HUES64 (cell line): ENCODE results near the gene TMEM255A. TPM values are rescaled to one million over a fixed set of nuclear protein-coding genes. Genes with fewer than 3 reads are reported as not detected.
"Not testable (repeated sequence)": the region's sequence is repeated elsewhere in the genome, so short reads cannot be mapped to it uniquely, and the experiment has no call there.

Experiments used
- H3K27ac ChIP-seq: 2 replicates; pipeline ENCODE4 v1.7.0; 2013; ENCODE audit warnings: low read depth, low read length, inconsistent platforms
- H3K27me3 ChIP-seq: 2 replicates; pipeline ENCODE4 v1.6.1; 2013; ENCODE audit warnings: mild to moderate bottlenecking, low read length; ENCODE audit not compliant: insufficient read depth
- H3K36me3 ChIP-seq: 2 replicates; pipeline ENCODE4 v1.6.1; 2013; ENCODE audit warnings: mild to moderate bottlenecking, low read length; ENCODE audit not compliant: insufficient read depth
- H3K4me1 ChIP-seq: 2 replicates; pipeline ENCODE4 v1.6.1; 2013; ENCODE audit warnings: mild to moderate bottlenecking, low read length, moderate library complexity; ENCODE audit not compliant: insufficient read depth
- H3K4me3 ChIP-seq: 2 replicates; pipeline ENCODE4 v1.5.1; 2013; ENCODE audit warnings: mild to moderate bottlenecking, low read length, moderate library complexity
- H3K9ac ChIP-seq: 2 replicates; pipeline ENCODE4 v1.6.1; 2013; ENCODE audit warnings: mild to moderate bottlenecking, low read depth, low read length
- H3K9me3 ChIP-seq: 2 replicates; pipeline ENCODE4 v1.6.1; 2013; ENCODE audit warnings: low read depth, low read length; ENCODE audit not compliant: insufficient read depth
- WGBS: fragments of 150-250, 120-280 bp; methylation state at CpG from one replicate; pipeline ENCODE4 v1.1.7; 2013; ENCODE audit warnings: missing lambda C conversion rate; 5-methylcytosine and 5-hydroxymethylcytosine counted together
- polyA plus RNA-seq, 2 experiments: library from polyadenylated mRNA; stranded (reverse); fragments of 50-300 nt; gene quantifications; one replicate each; pipeline ENCODE4 v1.2.3, GENCODE V29; 2013

Gene TMEM255A
- polyA plus RNA-seq (2013, experiment 1 of 2) = 0.90 TPM
- 0.89 TPM for polyA plus RNA-seq (2013, experiment 2 of 2)

- peak within 1 kb of the TSS; percentile 36; the same call in 1 of the 2 replicates for H3K9ac ChIP-seq
- peak within 1 kb of the TSS; percentile 64 for H3K4me3 ChIP-seq
- WGBS = under 1% methylated on average over 48 of the region's 49 CpGs
- no peaks in the 10 kb centered on the region for H3K9me3 ChIP-seq
- H3K27ac ChIP-seq = no peak within 1 kb of the TSS
- H3K4me1 ChIP-seq = peaks cover 15% of the 10 kb centered on the region
- H3K27me3 ChIP-seq = peaks cover 96% of the 10 kb centered on the region
- H3K36me3 ChIP-seq = no peaks in the 10 kb centered on the region
Measured at GRCh38 chrX:120310861-120311726, at the start of gene TMEM255A. Gene TMEM255A (minus strand): TSS chrX:120311461. CDS start chrX:120311309, 152 bp downstream.

GRCh38 chrX:120358737-120359456 is 47.6 kb upstream of the TMEM255A start:
- Histone ChIP-seq H3K36me3 (no peaks in the 10 kb centered on the region), H3K9me3 (no peaks in the 10 kb centered on the region), H3K4me3 (no peak overlapping the region), H3K27me3 (no peaks in the 10 kb centered on the region), H3K27ac (no peak overlapping the region), H3K9ac (no peak overlapping the region), H3K4me1 (no peaks in the 10 kb centered on the region)
- WGBS = 88% methylated on average over 7 of the region's 7 CpGs

GRCh38 chrX:120357186-120357585 is 45.9 kb upstream of the TMEM255A start:
- WGBS = 91% methylated on average over 2 of the region's 2 CpGs
- H3K4me1 ChIP-seq = no peaks in the 10 kb centered on the region
- H3K27ac ChIP-seq = no peak overlapping the region
- no peaks in the 10 kb centered on the region for H3K27me3 ChIP-seq
- no peaks in the 10 kb centered on the region for H3K9me3 ChIP-seq
- H3K9ac ChIP-seq = no peak overlapping the region
- no peaks in the 10 kb centered on the region for H3K36me3 ChIP-seq
- H3K4me3 ChIP-seq = no peak overlapping the region

GRCh38 chrX:120356084-120356483 is 44.8 kb upstream of the TMEM255A start:
- WGBS = 95% methylated on average over 3 of the region's 3 CpGs
- H3K4me1 ChIP-seq = no peaks in the 10 kb centered on the region

GRCh38 chrX:120350450-120351138 is 39.3 kb upstream of the TMEM255A start:
- no peak overlapping the region for H3K27ac ChIP-seq
- H3K9me3 ChIP-seq = no peaks in the 10 kb centered on the region
- no peaks in the 10 kb centered on the region for H3K36me3 ChIP-seq
- H3K4me1 ChIP-seq = no peaks in the 10 kb centered on the region
- WGBS = 94% methylated on average over 4 of the region's 4 CpGs
- no peaks in the 10 kb centered on the region for H3K27me3 ChIP-seq
- H3K9ac ChIP-seq = no peak overlapping the region
- H3K4me3 ChIP-seq = no peak overlapping the region

More at GRCh38 chrX:120356084-120356483, 44.8 kb upstream of the TMEM255A start:
- H3K27me3 ChIP-seq = no peaks in the 10 kb centered on the region
- no peaks in the 10 kb centered on the region for H3K9me3 ChIP-seq
- no peaks in the 10 kb centered on the region for H3K36me3 ChIP-seq
- H3K9ac ChIP-seq = no peak overlapping the region
- H3K4me3 ChIP-seq = no peak overlapping the region
- H3K27ac ChIP-seq = no peak overlapping the region

GRCh38 chrX:120344566-120344965 is 33.3 kb upstream of the TMEM255A start:
- WGBS = 77% methylated on average over 11 of the region's 11 CpGs
- H3K27me3 ChIP-seq, H3K9me3 ChIP-seq, H3K27ac ChIP-seq, H3K4me1 ChIP-seq, H3K36me3 ChIP-seq, H3K4me3 ChIP-seq, H3K9ac ChIP-seq: not testable (repeated sequence)

GRCh38 chrX:120336899-120337298 is 25.6 kb upstream of the TMEM255A start:
- Histone ChIP-seq H3K9me3 (0 out of 2 replicates have a peak, but pooled peaks cover 6% of the 10 kb centered on the region), H3K4me3 (no peak overlapping the region), H3K27ac (no peak overlapping the region), H3K4me1 (peaks cover 11% of the 10 kb centered on the region), H3K9ac (no peak overlapping the region), H3K36me3 (no peaks in the 10 kb centered on the region), H3K27me3 (no peaks in the 10 kb centered on the region)

GRCh38 chrX:120335289-120335688 is 24.0 kb upstream of the TMEM255A start:
- no peak overlapping the region for H3K27ac ChIP-seq
- H3K36me3 ChIP-seq = no peaks in the 10 kb centered on the region
- no peak overlapping the region for H3K4me3 ChIP-seq
- H3K9me3 ChIP-seq = 0 out of 2 replicates have a peak, but pooled peaks cover 6% of the 10 kb centered on the region
- peaks cover 12% of the 10 kb centered on the region for H3K4me1 ChIP-seq
- H3K9ac ChIP-seq = no peak overlapping the region
- WGBS = 100% methylated on average over 1 of the region's 2 CpGs
- H3K27me3 ChIP-seq = no peaks in the 10 kb centered on the region

- WGBS = 83% methylated on average over 1 of the region's 1 CpG
- H3K9me3 ChIP-seq = 0 out of 2 replicates have a peak, but pooled peaks cover 6% of the 10 kb centered on the region
- peaks cover 12% of the 10 kb centered on the region for H3K4me1 ChIP-seq
- no peaks in the 10 kb centered on the region for H3K27me3 ChIP-seq
- H3K9ac ChIP-seq = no peak overlapping the region
- H3K4me3 ChIP-seq = no peak overlapping the region
- no peaks in the 10 kb centered on the region for H3K36me3 ChIP-seq
- H3K27ac ChIP-seq = no peak overlapping the region
Measured at GRCh38 chrX:120334603-120335002, 23.3 kb upstream of the TMEM255A start.

GRCh38 chrX:120334151-120334550 is 22.9 kb upstream of the TMEM255A start:
- Histone ChIP-seq H3K4me1 (peaks cover 12% of the 10 kb centered on the region), H3K4me3 (no peak overlapping the region), H3K9ac (no peak overlapping the region), H3K36me3 (no peaks in the 10 kb centered on the region), H3K27me3 (no peaks in the 10 kb centered on the region), H3K9me3 (0 out of 2 replicates have a peak, but pooled peaks cover 6% of the 10 kb centered on the region), H3K27ac (no peak overlapping the region)
- 32% methylated on average over 2 of the region's 2 CpGs for WGBS

- no peaks in the 10 kb centered on the region for H3K27me3 ChIP-seq
- 0 out of 2 replicates have a peak, but pooled peaks cover 6% of the 10 kb centered on the region for H3K9me3 ChIP-seq
- H3K4me3 ChIP-seq = no peak overlapping the region
- H3K27ac ChIP-seq = no peak overlapping the region
- H3K36me3 ChIP-seq = no peaks in the 10 kb centered on the region
- H3K9ac ChIP-seq = no peak overlapping the region
- whole genome bisulfite sequencing = 11% methylated on average over 1 of the region's 1 CpG
- peaks cover 12% of the 10 kb centered on the region for H3K4me1 ChIP-seq
Measured at GRCh38 chrX:120332394-120332793, 21.1 kb upstream of the TMEM255A start.
